ENCODE results near the gene KCNMA1. TPM values are rescaled to one million over a fixed set of nuclear protein-coding genes. Genes with fewer than 3 reads are reported as not detected.

The KCNMA1 gene
- polyA plus RNA-seq, 6 donors from 2014 or later: not detected

DNA sequence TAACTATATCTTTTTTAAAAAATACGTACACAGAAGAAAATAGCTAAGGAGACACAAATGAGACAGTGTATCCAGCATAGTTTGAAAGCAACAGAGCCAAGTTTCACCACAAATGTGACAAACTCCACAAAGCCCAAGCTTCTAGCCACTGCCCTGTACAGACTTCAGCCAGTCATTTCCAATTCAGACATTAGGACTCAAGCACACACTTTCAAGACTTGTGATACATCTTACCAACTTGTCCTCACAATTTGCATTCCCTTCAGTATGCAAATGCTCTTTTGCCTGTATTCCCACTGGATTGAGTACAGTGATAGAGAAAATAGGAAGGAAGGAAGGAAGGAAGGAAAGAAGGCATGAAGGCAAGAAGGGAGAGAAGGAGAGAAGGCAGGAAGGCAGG is 510.4 kb downstream of the KCNMA1 start:
- DNase-seq (no peak), ATAC-seq (ENCODE audit: low read depth in 2 of 2) (no peak)
- H3K9me3 Mint-ChIP-seq: no peaks in the 10 kb centered on the region
- H3K27me3 Mint-ChIP-seq: peaks cover 18 to 29% (median 24%) of the 10 kb centered on the region in 3 donors
- no peak overlapping the region for H3K4me3 Mint-ChIP-seq
- no peaks in the 10 kb centered on the region for H3K4me1 Mint-ChIP-seq
- H3K27ac Mint-ChIP-seq: no peak overlapping the region
- no peaks in the 10 kb centered on the region for H3K36me3 Mint-ChIP-seq

DNA sequence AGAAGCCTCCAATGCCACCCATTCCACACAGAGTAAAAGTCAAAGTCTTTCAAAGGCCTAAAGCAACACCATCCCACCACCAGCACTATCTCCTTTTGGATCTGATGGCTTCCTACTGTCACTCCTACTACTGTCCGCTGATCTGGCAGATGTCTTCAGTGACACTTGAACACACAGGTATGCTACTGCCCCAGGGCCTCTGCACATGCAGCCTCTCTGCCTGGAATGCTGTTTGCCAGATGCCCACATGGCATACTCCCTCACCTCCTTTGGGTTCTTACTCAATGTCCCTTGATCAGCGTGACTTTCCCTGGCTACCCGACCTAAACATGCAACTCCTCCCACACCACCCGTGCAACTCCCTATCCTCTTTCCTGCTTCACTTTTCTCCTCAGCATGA is 512.4 kb downstream of the KCNMA1 start:
- DNase-seq (no peak), ATAC-seq (ENCODE audit: low read depth in 2 of 2) (no peak)
- Mint-ChIP-seq H3K9me3 (no peaks in the 10 kb centered on the region), H3K36me3 (no peaks in the 10 kb centered on the region), H3K27ac (peak overlapping the region in 1 of 6 donors; percentile 67), H3K4me1 (no peaks in the 10 kb centered on the region), H3K27me3 (peaks cover 18 to 31% (median 21%) of the 10 kb centered on the region in 3 donors), H3K4me3 (no peak overlapping the region)

DNA sequence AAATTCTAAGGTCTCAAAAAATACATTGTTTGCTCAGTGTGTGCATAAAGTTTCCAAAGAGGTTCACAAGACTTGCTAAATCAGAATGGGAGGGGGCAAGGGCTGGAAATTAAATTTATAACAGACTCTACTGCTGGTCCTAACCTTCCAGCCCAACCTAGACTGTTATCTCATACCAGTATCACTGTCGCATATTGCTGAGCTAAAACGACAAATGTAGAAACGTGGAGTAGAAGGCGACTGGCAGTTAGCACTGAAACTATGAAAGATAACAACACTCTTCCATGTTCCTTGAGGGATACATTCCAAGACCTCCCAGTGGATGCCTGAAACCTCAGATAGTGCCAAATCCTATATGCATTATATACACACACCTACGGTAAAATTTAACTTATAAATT is 514.3 kb downstream of the KCNMA1 start:
- no peak overlapping the region for H3K4me3 Mint-ChIP-seq

GRCh38 chr10:77121829-77122228 is 515.8 kb downstream of the KCNMA1 start:
- no peak overlapping the region for H3K4me3 Mint-ChIP-seq
- peaks cover 19 to 38% (median 21%) of the 10 kb centered on the region in 3 donors for H3K27me3 Mint-ChIP-seq
- H3K9me3 Mint-ChIP-seq: no peaks in the 10 kb centered on the region
- no peak for ATAC-seq (ENCODE audit: low read depth in 2 of 2)
- H3K4me1 Mint-ChIP-seq: no peaks in the 10 kb centered on the region
- no peak overlapping the region for H3K27ac Mint-ChIP-seq
- DNase-seq: no peak
- no peaks in the 10 kb centered on the region for H3K36me3 Mint-ChIP-seq

More for the DNA sequence above, 514.3 kb downstream of the KCNMA1 start:
- H3K36me3 Mint-ChIP-seq: no peaks in the 10 kb centered on the region
- no peak overlapping the region for H3K27ac Mint-ChIP-seq
- H3K27me3 Mint-ChIP-seq: peaks cover 21 to 42% (median 23%) of the 10 kb centered on the region in 3 donors
- ATAC-seq (ENCODE audit: low read depth in 2 of 2) (no peak), DNase-seq (no peak)
- no peaks in the 10 kb centered on the region for H3K9me3 Mint-ChIP-seq
- H3K4me1 Mint-ChIP-seq: no peaks in the 10 kb centered on the region

GRCh38 chr10:77120666-77121376 is 516.8 kb downstream of the KCNMA1 start:
- ATAC-seq (ENCODE audit: low read depth in 2 of 2) (no peak), DNase-seq (no peak)
- Mint-ChIP-seq H3K27me3 (peaks cover 26 to 37% (median 27%) of the 10 kb centered on the region in 3 donors), H3K27ac (no peak overlapping the region), H3K36me3 (no peaks in the 10 kb centered on the region), H3K9me3 (no peaks in the 10 kb centered on the region), H3K4me1 (no peaks in the 10 kb centered on the region), H3K4me3 (no peak overlapping the region)

- Mint-ChIP-seq H3K36me3 (no peaks in the 10 kb centered on the region), H3K4me1 (no peaks in the 10 kb centered on the region), H3K9me3 (no peaks in the 10 kb centered on the region), H3K27ac (no peak overlapping the region), H3K27me3 (peaks cover 20 to 30% (median 26%) of the 10 kb centered on the region in 3 donors), H3K4me3 (no peak overlapping the region)
- ATAC-seq (ENCODE audit: low read depth in 2 of 2) (no peak), DNase-seq (no peak)
Observed at GRCh38 chr10:77120012-77120411, 517.6 kb downstream of the KCNMA1 start.

DNA sequence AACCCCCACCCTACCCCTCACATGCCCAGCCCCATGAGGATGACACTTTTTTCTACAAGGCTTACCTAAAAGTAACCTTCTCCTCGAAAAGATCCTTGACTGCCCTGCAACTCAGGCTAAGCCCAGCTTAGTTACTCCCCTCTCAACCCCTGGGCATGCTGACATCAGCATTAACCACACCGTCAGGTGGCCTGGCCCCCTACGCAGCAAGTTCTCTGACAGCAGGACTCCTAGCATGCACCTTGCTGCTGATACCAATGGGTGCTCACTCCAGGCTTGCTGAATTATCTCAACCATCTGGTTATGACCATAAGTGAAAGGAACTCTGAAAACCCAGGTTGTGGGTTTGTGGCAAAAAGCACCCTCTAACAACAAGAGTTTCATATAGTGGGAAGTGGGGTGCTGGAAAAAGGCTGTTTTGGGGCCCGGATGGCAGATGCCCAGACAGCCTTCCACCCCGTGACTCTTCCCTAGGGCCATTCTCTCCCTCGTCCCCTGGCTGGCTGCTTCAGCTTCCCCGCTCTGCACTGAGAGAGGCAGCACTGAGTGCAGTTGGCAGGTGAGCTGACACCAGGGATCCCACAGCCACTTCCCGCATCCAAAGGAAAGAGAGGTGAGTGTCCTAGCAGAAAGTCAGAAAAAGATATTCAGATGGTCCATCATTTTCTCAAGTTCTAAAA is 518.9 kb downstream of the KCNMA1 start:
- Mint-ChIP-seq H3K36me3 (no peaks in the 10 kb centered on the region), H3K4me3 (no peak overlapping the region), H3K27me3 (peaks cover 14 to 30% (median 16%) of the 10 kb centered on the region in 3 donors), H3K27ac (no peak overlapping the region), H3K4me1 (no peaks in the 10 kb centered on the region), H3K9me3 (no peaks in the 10 kb centered on the region)
- no peak for DNase-seq
- ATAC-seq (ENCODE audit: low read depth in 2 of 2): no peak

GRCh38 chr10:77117501-77117900 is 520.1 kb downstream of the KCNMA1 start:
- Mint-ChIP-seq H3K27ac (no peak overlapping the region), H3K4me3 (no peak overlapping the region), H3K36me3 (no peaks in the 10 kb centered on the region), H3K4me1 (no peaks in the 10 kb centered on the region), H3K27me3 (peaks cover 14 to 30% (median 14%) of the 10 kb centered on the region in 3 donors), H3K9me3 (no peaks in the 10 kb centered on the region)
- ATAC-seq (ENCODE audit: low read depth in 2 of 2) (no peak), DNase-seq (no peak)

DNA sequence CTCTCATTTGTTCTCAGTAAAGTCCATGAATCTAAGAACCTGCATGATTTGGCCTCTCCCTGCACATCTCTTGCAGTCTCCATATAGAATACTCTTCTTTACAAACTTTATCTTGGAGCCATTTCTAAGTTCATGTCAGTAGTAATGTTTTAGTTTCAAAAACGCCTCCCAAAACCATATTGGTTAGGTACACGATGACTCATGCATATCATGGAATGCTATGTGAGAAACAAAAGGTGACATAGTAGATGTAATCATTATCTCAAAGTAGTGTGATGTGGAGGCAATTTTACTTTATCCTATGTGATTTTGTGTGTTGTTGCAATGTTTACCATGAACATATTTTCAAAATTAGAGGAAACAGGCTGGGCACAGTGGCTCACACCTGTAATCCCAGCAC is 520.7 kb downstream of the KCNMA1 start:
- H3K36me3 Mint-ChIP-seq: no peaks in the 10 kb centered on the region
- peak overlapping the region in 1 of 6 donors; percentile 72 for H3K27ac Mint-ChIP-seq
- no peak overlapping the region for H3K4me3 Mint-ChIP-seq
- ATAC-seq (ENCODE audit: low read depth in 2 of 2): no peak
- H3K4me1 Mint-ChIP-seq: no peaks in the 10 kb centered on the region
- peaks cover 10 to 30% (median 14%) of the 10 kb centered on the region in 3 donors for H3K27me3 Mint-ChIP-seq
- DNase-seq: no peak
- no peaks in the 10 kb centered on the region for H3K9me3 Mint-ChIP-seq

- H3K4me1 Mint-ChIP-seq: no peaks in the 10 kb centered on the region
- no peaks in the 10 kb centered on the region for H3K36me3 Mint-ChIP-seq
- no peak for ATAC-seq (ENCODE audit: low read depth in 2 of 2)
- no peak overlapping the region for H3K4me3 Mint-ChIP-seq
- no peak overlapping the region for H3K27ac Mint-ChIP-seq
- H3K27me3 Mint-ChIP-seq: peaks cover 10 to 21% (median 11%) of the 10 kb centered on the region in 3 donors
- no peaks in the 10 kb centered on the region for H3K9me3 Mint-ChIP-seq
- no peak for DNase-seq
Observed at GRCh38 chr10:77114181-77114821, 523.3 kb downstream of the KCNMA1 start.

- DNase-seq (peak; percentile 6), ATAC-seq (ENCODE audit: low read depth in 2 of 2) (no peak)
- Mint-ChIP-seq H3K4me1 (no peaks in the 10 kb centered on the region), H3K4me3 (no peak overlapping the region), H3K27me3 (peaks cover 7 to 10% (median 7%) of the 10 kb centered on the region in 3 donors), H3K36me3 (no peaks in the 10 kb centered on the region), H3K9me3 (no peaks in the 10 kb centered on the region), H3K27ac (no peak overlapping the region)
Observed at GRCh38 chr10:77111611-77112550, 525.7 kb downstream of the KCNMA1 start.

GRCh38 chr10:77110757-77111156 is 526.9 kb downstream of the KCNMA1 start:
- H3K4me3 Mint-ChIP-seq: no peak overlapping the region
- no peaks in the 10 kb centered on the region for H3K36me3 Mint-ChIP-seq
- ATAC-seq (ENCODE audit: low read depth in 2 of 2) (no peak), DNase-seq (no peak)
- H3K4me1 Mint-ChIP-seq: no peaks in the 10 kb centered on the region
- H3K27ac Mint-ChIP-seq: no peak overlapping the region
- H3K9me3 Mint-ChIP-seq: no peaks in the 10 kb centered on the region
- peaks cover 0 to 7% (median 4%) of the 10 kb centered on the region in 3 donors for H3K27me3 Mint-ChIP-seq

DNA sequence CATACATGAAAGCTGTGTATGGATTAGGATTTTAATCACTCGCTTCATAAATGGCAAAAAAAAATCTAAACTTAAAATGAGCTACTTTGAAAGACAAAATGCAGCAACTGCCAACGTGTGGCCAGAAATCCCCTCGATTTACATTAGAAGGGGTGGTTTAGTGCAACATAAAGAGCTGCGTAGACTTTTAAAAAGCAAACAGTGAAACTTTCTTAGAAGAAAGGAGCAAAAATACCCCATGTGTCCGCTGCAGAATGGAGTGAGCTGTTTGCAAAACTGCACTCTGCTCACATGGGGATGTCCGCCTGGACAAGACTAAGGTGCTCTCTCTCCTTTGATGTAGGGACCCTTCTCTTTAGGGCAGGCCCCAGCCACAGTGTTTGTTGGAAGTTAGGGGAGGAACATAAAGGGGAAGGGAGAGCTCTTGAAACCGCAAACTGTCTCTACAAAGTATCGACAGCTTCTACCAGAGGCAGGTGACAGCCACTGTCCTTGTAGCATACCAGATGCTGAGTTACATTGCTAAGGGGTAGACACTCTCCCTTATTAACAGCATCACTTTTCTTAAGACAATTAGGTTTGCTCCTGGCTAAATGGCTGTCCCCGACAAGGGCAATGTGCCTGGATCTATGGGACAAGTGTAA is 528.1 kb downstream of the KCNMA1 start:
- ATAC-seq (ENCODE audit: low read depth in 2 of 2) (no peak), DNase-seq (no peak)
- Mint-ChIP-seq H3K4me3 (no peak overlapping the region), H3K27me3 (peaks cover 0 to under 1% (median 0%) of the 10 kb centered on the region in 3 donors), H3K27ac (no peak overlapping the region), H3K4me1 (no peaks in the 10 kb centered on the region), H3K9me3 (no peaks in the 10 kb centered on the region), H3K36me3 (no peaks in the 10 kb centered on the region)
